HG03139 (cell line): ENCODE data around the gene PCSK7.
"Not testable (repeated sequence)": the region's sequence is repeated elsewhere in the genome, so short reads cannot be mapped to it uniquely, and the experiment has no call there.

Experiments used
- ATAC-seq: cut with Tn5 transposase; IDR thresholded peaks from one replicate; pipeline ENCODE4 v1.9.1; 2021; ENCODE audit not compliant: unreplicated experiment

PCSK7 gene

DNA sequence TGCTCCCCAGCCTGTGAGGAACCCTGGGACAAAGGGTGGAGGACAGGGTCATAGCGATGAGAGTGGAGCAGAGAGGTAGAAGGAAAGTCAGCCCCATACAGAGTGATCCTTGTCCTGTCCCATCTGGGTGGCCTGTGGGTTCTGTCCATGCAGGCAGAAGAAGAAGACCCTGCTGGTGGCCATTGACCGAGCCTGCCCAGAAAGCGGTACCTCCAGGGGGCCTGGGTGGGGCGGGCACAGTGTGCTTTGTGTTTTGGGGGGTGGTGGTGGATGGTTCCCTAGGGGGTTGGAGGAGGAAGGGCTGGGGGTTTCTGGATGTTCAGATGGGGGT, 45.5 kb downstream of the PCSK7 start:
- no peak for ATAC-seq

DNA sequence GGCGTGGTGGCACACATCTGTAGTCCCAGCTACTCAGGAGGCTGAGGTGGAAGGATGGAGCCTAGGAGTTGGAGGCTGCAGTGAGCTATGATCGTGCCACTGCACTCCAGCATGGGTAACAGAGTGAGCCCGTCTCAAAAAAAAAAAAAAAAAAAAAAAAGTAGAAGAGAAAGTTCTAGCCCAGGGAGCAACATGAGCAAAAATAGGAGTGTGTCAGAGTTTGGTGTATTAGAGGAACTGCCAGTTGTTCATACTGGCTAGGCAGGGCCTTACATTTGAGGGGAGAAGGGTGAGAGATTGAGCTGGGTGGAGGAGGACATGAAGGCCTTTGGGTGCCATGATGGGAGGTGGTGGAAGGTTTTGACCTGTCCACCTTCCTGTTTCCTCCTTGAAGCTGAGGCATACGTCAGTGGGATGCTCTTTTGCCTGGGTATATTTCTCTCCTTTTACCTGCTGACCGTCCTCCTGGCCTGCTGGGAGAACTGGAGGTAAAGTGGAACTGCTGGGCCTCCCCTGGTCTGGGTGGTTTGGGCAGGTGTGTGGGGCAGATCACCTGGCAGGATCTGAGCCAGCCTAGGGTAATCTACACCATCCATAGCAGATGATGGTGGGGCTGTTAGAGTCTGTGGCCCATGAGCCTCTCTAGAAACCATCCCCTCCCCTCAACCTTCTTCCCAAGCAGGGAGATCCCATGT, 46.0 kb downstream of the PCSK7 start:
- ATAC-seq: no peak

DNA sequence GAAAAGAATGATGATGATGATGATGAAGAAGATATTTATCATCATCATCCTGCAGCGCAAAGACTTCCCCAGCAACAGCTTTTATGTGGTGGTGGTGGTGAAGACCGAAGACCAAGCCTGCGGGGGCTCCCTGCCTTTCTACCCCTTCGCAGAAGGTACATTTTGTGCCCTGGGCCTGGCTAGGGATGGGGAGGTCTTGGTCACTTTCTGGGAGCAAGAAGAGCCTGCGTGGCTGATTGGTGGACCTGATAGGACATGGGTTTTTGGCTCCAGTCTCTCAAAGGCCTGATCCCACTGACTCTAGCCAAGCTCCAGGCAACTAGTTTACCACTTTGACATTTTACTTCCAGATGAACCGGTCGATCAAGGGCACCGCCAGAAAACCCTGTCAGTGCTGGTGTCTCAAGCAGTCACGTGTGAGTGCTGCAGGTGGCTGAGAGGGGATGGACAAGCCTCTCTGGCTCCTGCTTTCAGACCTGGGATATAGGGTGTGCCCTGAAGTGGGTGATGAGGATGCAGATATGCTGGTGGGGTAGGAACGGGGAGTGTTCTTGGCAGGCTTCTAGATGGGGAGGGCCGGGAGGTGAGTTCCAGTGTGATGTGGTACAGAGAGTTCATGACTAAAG, 48.0 kb downstream of the PCSK7 start:
- no peak for ATAC-seq

GRCh38 chr11:117183178-117183577, 48.7 kb downstream of the PCSK7 start:
- not testable (repeated sequence) for ATAC-seq

DNA sequence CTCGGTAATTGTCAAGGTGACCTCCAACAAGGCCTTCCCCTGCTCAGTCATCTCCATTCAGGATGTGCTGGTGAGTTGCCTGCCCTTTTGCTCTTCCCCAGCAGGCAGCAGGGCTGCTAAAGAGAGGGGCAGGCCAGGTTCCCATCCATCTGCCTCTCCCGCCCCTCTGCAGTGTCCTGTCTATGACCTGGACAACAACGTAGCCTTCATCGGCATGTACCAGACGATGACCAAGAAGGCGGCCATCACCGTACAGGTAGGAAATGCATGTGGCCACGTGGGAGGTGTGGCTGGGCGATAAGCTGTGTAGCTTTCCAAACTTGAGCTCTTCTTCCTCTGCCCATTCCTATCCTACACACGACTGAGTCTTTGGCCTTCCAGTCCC, 49.3 kb downstream of the PCSK7 start:
- ATAC-seq: no peak

DNA sequence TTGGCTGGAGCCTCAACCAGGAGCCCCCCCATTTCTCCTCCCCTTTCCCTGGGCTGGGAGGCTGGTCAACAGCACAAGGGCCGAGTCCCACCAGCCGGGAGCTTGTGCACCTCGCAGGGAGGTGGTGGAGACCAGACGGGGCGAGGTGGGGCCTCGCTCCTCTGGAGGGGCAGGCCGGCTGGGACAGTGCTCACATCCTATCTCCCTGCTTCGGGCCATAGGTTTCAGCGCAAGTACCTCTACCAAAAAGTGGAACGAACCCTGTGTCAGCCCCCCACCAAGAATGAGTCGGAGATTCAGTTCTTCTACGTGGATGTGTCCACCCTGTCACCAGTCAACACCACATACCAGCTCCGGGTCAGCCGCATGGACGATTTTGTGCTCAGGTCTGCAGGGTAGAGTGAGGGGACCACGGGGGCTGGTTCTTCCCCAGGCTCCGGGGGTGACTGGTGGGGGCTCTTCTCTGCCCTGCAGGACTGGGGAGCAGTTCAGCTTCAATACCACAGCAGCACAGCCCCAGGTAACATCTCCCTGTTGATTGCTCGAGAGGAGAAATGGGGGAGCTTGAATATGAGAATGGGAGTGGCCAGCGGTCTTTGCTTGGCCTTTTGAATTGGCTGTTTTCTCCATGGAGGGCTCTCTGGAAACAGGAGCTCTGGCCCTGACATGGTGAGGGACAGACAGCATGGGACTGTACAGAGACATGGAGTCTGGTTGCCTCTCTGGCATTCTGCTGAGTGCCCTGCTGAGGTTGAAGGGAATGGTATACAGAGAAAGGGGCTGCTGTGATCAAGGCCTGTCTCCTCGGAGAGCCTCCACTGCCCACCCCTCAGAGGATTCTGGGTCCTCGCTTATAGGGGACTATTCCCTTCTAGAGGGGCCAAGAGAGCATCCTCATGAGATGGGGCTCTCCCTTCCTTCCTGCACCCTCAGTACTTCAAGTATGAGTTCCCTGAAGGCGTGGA, 50.0 kb downstream of the PCSK7 start:
- ATAC-seq: no peak

GRCh38 chr11:117180661-117181585, 51.0 kb downstream of the PCSK7 start:
- ATAC-seq: no peak

DNA sequence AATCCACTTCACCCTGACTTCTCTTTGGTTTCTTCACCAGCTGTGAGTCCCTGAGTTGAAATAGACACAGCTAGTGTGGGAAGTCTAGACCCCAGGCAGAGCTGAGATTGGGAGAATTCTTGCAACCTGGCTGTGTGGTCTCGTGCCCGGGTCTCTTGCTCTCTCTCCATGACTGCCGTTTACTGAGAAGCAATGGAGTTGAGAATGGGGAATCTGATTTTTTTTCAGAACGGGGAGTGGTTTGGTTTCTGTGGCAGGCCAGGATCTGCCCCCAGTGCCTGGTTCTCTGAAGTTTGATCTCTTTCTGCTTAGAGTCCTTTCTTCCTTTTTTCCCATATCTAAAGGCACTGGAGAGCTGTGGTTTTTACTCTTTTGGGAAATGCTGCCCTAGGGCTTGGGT, 51.9 kb downstream of the PCSK7 start:
- ATAC-seq: no peak

DNA sequence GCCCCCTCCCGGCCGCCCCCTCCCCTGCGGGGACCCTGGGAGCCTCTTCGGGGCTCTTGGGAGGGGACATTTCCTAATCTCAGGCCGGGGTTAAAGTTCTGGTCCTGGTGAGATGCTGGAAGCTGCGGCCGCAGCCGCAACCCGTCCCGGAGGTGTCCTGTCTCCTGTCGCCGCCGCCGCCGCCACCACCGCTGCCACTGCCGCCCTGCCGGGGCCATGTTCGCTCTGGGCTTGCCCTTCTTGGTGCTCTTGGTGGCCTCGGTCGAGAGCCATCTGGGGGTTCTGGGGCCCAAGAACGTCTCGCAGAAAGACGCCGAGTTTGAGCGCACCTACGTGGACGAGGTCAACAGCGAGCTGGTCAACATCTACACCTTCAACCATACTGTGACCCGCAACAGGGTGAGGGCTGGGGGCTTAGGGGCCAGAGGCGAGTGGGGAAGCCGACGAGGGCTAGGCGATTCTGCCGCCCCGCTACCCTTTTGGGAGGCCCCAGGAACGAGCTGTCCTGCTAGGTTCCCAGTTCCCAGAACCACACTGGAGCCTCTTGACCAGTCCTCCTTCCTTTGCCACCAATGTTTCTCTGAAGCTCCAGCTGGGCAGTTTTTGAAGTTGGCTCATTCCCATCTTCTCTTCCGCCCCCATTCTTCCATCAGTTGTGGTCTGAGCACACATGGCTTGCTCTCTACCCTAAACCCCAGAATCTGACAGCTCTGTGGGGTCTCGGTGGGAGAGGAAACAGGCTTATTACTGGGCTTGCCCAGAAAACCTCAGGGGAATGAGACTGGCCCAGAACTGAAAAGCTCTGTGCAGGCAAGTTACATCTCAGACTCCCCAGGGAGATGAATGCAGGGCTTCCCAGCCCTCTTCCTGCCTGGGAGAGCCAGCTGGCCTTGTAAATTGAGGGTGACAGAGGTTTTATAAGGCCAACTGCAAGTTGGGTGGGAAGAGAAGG, 52.5 kb downstream of the PCSK7 start:
- peak; percentile 26 for ATAC-seq

DNA sequence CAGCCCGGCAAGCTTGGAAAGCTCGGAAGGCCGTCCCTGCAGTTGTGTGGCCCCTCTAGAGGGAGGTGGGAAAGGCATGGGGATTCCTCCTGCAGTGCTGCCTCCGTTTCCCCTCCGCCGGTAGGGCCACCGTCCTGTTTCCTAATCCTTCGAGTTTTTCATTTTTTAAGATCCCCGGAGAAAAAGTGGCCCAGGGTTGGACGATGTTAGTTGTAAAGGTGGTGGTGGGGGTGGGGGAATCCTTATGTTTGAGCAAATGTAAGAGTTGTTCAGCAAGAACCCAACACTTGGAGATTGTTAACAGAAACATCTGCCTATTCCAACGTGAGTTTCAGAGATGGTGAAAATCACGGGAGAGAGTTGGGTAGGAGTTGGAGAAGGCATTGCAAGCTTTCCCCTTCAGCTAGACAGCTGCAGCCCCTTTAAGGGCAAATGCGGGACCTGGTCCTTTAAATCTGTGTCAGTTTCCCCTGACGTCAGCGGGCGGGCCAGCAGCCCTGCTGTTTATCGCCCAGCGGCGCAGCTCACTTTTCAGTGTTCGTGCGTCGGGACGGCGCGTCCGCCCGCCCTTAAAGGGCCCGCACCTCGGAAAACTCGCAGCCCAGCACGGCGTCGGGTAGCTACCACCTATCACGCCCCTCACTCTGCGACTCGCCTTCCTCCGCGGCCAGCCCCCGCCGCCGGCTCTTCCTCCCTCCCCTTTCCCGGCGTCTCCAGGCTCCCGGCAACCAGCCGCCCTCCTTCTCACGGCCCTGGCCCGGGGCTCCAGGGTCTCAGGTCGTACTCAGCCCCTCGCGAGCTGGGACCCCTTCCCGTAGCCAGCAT, 53.5 kb downstream of the PCSK7 start, which contains the start of gene SIDT2:
TSS of gene SIDT2 (plus strand) at position 534 of the 825 bp plus-strand sequence. CDS start 521 bp downstream, outside the sequence.
- ATAC-seq: peak; percentile 78

DNA sequence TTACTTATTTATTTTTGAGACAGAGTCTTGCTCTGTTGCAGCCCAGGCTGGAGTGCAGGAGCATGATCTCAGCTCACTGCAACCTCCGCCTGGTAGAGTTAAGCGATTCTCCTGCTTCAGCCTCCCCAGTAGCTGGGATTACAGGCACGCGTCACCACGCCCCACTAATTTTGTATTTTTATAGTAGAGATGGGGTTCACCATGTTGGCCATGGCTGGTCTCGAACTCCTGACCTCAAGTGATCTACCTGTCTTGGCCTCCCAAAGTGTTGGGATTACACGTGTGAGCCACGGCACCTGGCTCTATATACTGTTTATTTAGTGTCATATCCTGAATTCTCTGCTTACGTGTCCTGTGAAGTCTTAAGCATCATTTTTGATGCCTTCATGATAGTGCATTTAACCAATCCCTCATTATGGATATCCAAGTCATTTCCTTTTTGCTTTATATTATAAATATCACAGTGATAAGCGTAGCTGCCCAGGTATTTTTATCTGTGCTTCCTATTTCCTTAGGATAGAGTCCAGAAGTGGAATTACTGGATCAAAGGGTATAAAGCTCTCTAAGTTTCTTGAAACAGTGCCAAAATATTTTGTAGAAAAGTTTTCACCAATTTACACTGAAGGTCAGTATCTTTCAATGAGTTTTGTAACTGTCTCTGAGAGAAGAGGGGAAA, 54.2 kb downstream of the PCSK7 start:
- ATAC-seq: no peak

DNA sequence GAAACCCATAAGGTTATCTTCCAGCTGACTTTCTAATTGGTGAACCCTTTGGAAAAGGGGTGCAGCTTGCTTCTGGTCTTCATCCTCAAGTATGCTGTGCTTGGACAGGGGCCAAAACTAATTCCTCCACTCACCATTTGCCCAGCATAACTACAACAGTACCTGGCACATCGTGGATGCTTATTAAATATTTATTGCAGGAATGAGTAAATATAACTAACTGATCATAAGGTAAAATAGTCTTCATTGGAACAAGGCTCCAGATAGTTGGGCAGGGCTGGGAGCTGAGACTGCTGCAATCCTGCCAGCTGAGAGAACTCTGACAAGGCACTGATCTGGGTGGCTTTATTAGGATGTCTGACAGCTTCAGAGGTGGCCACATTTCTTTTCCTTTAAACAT, 55.7 kb downstream of the PCSK7 start:
- no peak for ATAC-seq

DNA sequence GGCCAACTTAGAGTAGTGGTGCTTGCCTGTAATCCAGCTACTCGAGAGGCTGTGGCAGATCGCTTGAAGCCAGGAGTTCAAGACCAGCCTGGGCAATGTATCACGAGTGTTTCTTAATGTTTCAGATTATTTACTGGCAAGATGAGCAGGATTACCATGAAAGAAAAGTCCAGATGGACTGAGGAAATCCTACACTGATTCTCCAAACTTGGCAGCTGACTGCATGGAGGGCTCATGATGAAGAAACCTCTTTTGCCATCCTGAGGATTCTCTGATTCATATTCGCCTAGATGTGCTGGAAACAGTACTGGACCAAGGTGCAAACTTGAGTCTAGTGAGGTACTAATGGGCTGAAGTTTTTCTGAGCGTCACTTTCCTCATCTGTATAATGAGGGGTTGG, 56.1 kb downstream of the PCSK7 start:
- ATAC-seq: no peak

DNA sequence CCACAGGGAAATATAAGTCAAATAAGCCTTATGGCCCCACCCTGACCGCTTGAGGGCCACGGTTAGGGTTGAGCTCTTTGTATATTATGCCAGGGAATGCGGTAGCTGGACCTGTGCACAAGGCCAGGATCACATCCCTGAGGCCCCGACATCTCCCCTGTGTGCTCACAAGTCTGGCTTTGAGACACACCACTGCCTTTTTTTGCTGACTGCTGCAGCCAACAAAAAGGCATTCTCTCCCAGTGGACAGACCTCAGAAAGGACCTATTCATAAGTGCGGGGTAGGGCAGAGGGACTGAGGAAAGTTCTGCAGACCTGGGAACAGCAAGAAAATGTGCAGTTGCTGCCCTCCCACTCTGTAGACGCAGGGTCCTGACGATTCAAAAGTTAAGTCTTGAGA, 56.8 kb downstream of the PCSK7 start:
- ATAC-seq: no peak

- no peak for ATAC-seq
Measured at GRCh38 chr11:117172724-117173421, 59.0 kb downstream of the PCSK7 start.

DNA sequence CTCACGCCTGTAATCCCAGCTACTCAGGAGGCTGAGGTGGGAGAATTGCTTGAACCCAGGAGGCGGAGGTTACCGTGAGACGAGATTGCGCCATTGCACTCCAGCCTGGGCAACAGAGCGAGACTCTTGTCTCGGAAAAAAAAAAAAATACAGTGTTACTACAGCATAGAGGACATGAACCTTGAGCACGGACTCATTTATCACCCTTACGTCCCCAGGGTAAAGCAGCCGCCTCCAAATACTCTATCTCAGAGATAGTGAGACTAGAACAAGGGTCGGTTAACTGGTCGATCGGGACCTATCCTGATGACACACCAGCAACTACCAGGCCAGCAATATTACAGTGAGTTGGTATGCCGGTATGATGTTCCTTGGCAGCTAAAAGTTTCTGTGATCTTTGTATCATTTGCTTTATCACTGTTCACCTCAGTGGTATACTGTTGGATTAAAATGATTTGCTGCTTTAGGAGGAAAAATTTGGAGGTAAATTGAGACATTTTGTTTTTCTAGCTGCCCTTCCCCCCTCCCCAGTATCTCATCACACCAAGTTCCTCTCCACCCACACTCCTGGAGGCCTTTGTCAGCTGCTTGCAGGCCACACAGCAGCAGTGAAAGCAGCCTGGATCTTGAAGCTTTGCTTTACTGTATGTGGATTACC, 60.3 kb downstream of the PCSK7 start:
- no peak for ATAC-seq

GRCh38 chr11:117171007-117171403, 60.9 kb downstream of the PCSK7 start:
- no peak for ATAC-seq
